Neutrophil (primary cell): ENCODE data around the gene NISCH.

Source experiments
- H3K27ac ChIP-seq: fragments of 200-600 bp; sonication (generic); 2 replicates; pipeline ENCODE4 v1.5.1; 2016; ENCODE audit warnings: mild to moderate bottlenecking, moderate library complexity
- H3K27me3 ChIP-seq: fragments of 200-600 bp; sonication (generic); 2 replicates; pipeline ENCODE4 v1.6.0; 2016; ENCODE audit warnings: mild to moderate bottlenecking
- H3K36me3 ChIP-seq: fragments of 200-600 bp; sonication (generic); 2 replicates; pipeline ENCODE4 v1.5.1; 2017
- H3K4me1 ChIP-seq, 2 experiments: fragments of 200-600 bp in 1 of 2; sonication (generic) in 1 of 2; 1 replicate in 1 of 2; 2 replicates in 1 of 2; pipeline versions ENCODE4 v1.5.1 to v1.6.1; 2013 to 2016; ENCODE audit warnings: low read depth in 1 of 2, low read length in 1 of 2, mild to moderate bottlenecking in 1 of 2, moderate library complexity in 1 of 2; ENCODE audit not compliant: control insufficient read depth in 1 of 2, insufficient read depth in 1 of 2
- H3K4me3 ChIP-seq, 2 experiments: fragments of 200-600 bp in 1 of 2; sonication (generic) in 1 of 2; 1 replicate in 1 of 2; 2 replicates in 1 of 2; pipeline ENCODE4 v1.5.1; 2013 to 2016; ENCODE audit warnings: low read depth in 1 of 2, low read length in 1 of 2, mild to moderate bottlenecking in 1 of 2, moderate library complexity in 1 of 2
- H3K9me3 ChIP-seq: fragments of 200-600 bp; sonication (generic); 2 replicates; pipeline ENCODE4 v1.5.1; 2016
- CTCF ChIP-seq: fragments of 200-600 bp; sonication (generic); IDR thresholded peaks from 2 replicates; pipeline ENCODE4 v1.5.1; 2016; ENCODE audit warnings: antibody characterized with exemption

The NISCH gene

GRCh38 chr3:52504977-52505376 is 49.6 kb downstream of the NISCH start:
- peaks cover 47% of the 10 kb centered on the region for H3K27me3 ChIP-seq
- no peaks in the 10 kb centered on the region for H3K4me1 ChIP-seq
- H3K4me3 ChIP-seq = no peak overlapping the region
- no peak for TF ChIP-seq CTCF
- no peaks in the 10 kb centered on the region for H3K9me3 ChIP-seq
- no peaks in the 10 kb centered on the region for H3K36me3 ChIP-seq
- H3K27ac ChIP-seq = no peak overlapping the region

- Histone ChIP-seq H3K27me3 (peaks cover 36% of the 10 kb centered on the region), H3K4me3 (no peak overlapping the region), H3K27ac (no peak overlapping the region), H3K9me3 (no peaks in the 10 kb centered on the region), H3K4me1 (no peaks in the 10 kb centered on the region), H3K36me3 (no peaks in the 10 kb centered on the region)
- no peak for TF ChIP-seq CTCF
These were observed 51.0 kb downstream of the NISCH start for GRCh38 chr3:52506266-52506966.

GRCh38 chr3:52507359-52507758 is 52.0 kb downstream of the NISCH start:
- Histone ChIP-seq H3K9me3 (no peaks in the 10 kb centered on the region), H3K4me1 (no peaks in the 10 kb centered on the region), H3K4me3 (no peak overlapping the region), H3K36me3 (no peaks in the 10 kb centered on the region), H3K27me3 (peaks cover 36% of the 10 kb centered on the region), H3K27ac (no peak overlapping the region)
- TF ChIP-seq CTCF = no peak

- H3K4me3 ChIP-seq = no peak overlapping the region
- H3K9me3 ChIP-seq = no peaks in the 10 kb centered on the region
- no peak overlapping the region for H3K27ac ChIP-seq
- no peaks in the 10 kb centered on the region for H3K4me1 ChIP-seq
- no peak for TF ChIP-seq CTCF
- no peaks in the 10 kb centered on the region for H3K36me3 ChIP-seq
- H3K27me3 ChIP-seq = peaks cover 20% of the 10 kb centered on the region
These were observed 54.4 kb downstream of the NISCH start for GRCh38 chr3:52509753-52510328.

GRCh38 chr3:52511509-52511908 is 56.1 kb downstream of the NISCH start:
- no peak for TF ChIP-seq CTCF
- Histone ChIP-seq H3K9me3 (no peaks in the 10 kb centered on the region), H3K4me1 (no peaks in the 10 kb centered on the region), H3K27me3 (peaks cover 17% of the 10 kb centered on the region), H3K36me3 (no peaks in the 10 kb centered on the region), H3K27ac (no peak overlapping the region), H3K4me3 (no peak overlapping the region)
